OCI-LY3 (cell line): ENCODE results near the gene LENEP.

Source experiments
- EZH2phosphoT487 ChIP-seq: fragments of 200-600 bp; shearing (Covaris generic); IDR thresholded peaks from 2 replicates; pipeline ENCODE4 v1.6.1; 2018; ENCODE audit warnings: antibody characterized with exemption, mixed run types, low read depth
- TF ChIP-seq, protein P1 (sequence below): fragments of 200-600, 300-600 bp; sonication (generic); IDR thresholded peaks from 2 replicates; pipeline ENCODE4 v1.5.1; 2014; ENCODE audit warnings: antibody characterized with exemption, low read length, low read depth

GRCh38 chr1:154982897-154983648 lies 10.3 kb upstream of the LENEP start, which contains the start of gene FLAD1:
- TF ChIP-seq, protein P1, sequence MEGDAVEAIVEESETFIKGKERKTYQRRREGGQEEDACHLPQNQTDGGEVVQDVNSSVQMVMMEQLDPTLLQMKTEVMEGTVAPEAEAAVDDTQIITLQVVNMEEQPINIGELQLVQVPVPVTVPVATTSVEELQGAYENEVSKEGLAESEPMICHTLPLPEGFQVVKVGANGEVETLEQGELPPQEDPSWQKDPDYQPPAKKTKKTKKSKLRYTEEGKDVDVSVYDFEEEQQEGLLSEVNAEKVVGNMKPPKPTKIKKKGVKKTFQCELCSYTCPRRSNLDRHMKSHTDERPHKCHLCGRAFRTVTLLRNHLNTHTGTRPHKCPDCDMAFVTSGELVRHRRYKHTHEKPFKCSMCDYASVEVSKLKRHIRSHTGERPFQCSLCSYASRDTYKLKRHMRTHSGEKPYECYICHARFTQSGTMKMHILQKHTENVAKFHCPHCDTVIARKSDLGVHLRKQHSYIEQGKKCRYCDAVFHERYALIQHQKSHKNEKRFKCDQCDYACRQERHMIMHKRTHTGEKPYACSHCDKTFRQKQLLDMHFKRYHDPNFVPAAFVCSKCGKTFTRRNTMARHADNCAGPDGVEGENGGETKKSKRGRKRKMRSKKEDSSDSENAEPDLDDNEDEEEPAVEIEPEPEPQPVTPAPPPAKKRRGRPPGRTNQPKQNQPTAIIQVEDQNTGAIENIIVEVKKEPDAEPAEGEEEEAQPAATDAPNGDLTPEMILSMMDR: no peak
- no peak for TF ChIP-seq EZH2phosphoT487
